ENCODE measurements around the gene ABI3. TPM values are rescaled to one million over a fixed set of nuclear protein-coding genes. Genes with fewer than 3 reads are reported as not detected.
"Not testable (repeated sequence)": the region's sequence is repeated elsewhere in the genome, so short reads cannot be mapped to it uniquely, and the experiment has no call there.

ABI3 gene, protein sequence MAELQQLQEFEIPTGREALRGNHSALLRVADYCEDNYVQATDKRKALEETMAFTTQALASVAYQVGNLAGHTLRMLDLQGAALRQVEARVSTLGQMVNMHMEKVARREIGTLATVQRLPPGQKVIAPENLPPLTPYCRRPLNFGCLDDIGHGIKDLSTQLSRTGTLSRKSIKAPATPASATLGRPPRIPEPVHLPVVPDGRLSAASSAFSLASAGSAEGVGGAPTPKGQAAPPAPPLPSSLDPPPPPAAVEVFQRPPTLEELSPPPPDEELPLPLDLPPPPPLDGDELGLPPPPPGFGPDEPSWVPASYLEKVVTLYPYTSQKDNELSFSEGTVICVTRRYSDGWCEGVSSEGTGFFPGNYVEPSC
- 2.7 TPM for total RNA-seq

DNA sequence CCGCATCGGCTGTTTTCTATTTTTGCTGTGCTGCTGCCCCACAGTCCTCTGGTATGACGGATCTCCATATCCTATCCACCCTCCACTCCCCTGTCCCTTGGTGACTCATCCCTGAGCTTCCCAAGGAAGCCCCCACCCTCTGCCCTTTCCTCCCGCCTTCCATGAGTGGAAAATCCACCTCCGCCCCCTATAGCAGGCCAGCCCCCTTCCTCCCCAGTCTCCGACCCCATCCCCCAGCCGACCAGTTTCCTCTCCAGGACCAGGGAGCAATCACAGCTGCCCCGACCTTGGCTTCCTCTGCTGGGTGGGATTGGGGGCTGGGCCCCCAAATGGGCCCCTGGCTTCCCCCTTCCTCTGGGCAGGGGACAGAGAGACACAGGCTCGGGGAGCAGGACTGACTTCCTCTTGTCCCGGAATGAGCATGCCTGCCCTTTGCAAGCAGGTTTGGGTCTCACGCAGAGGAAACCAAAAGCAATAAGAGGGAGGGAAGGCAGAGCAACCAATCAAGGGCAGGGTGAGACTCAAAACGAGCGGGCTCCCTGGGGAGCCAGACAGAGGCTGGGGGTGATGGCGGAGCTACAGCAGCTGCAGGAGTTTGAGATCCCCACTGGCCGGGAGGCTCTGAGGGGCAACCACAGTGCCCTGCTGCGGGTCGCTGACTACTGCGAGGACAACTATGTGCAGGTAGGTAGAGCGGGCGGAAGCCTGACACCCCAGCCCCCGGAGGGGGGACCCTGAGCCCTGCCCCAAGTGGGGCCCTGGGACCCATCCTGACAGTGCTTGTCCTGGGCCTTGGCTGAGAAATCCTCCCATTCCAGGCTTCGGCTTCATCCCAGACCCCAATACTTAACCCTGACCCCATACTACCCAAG, at the start of gene ABI3, which contains the start of gene GNGT2:
TSS of gene ABI3 (plus strand) at position 550 of the 872 bp plus-strand sequence. CDS start at position 568, 18 bp downstream.
TSS of gene GNGT2 (minus strand) at position 417 of the 872 bp plus-strand sequence. CDS start 3,152 bp downstream, outside the sequence.
- peak; percentile 62 for ATAC-seq

DNA sequence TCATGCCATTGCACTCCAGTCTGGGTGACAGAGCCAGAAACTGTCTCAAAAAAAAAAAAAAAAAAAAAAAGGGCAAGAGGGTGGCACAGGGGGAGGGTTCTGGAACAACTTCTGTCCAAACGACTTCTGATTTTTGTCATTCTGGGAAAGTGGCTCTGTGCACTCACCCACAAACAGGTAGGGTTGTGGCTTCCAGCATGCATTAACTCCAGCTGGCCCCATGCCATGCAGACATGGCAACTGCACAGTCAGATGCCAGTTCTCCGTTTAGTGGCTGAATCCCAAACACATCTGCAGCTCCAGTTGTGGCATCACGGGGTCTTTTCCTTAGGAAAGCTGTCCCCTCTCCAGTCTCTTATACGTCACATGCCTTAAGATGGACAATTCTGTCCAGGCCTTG, 47.6 kb upstream of the ABI3 start:
- no peak for ATAC-seq

DNA sequence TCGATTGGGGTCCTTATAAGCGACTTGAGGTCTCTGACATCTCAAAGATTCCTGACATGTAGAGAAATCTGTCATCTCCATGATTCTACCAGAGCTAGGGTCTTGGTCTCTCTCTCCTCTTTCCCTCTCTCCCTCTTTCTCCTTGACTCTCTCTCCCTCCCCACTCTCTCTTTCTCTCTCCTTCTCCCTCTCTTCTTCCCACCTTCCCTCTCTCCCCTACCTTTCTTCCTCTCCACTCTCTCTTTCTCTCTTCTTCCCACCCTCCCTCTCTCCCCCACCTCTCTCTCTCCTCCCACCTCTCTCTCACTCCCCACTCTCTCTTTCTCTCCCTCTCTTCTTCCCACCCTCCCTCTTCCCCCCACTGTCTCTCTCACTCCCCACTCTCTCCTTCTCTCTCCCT, 45.4 kb upstream of the ABI3 start:
- no peak for ATAC-seq

DNA sequence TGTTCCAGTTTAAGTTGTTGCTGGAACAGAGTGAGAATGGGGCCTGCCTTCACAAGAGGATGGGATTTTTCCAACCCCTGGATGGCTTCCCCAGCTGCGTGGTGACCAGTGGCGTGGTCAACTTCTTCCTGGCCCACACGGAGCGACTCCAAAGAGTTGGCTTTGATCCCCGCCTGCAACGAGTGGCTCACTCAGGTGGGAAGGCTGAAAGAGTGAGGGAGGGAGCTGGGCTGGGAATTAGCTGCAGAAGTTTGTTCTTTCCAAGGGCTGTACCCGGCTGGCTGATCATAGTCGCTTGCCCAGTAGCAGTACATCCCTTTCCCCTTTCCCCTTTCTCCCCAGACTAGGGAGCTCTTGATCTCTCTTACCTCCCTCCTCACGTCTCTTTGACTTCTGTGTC, 41.8 kb upstream of the ABI3 start:
- ATAC-seq: no peak

DNA sequence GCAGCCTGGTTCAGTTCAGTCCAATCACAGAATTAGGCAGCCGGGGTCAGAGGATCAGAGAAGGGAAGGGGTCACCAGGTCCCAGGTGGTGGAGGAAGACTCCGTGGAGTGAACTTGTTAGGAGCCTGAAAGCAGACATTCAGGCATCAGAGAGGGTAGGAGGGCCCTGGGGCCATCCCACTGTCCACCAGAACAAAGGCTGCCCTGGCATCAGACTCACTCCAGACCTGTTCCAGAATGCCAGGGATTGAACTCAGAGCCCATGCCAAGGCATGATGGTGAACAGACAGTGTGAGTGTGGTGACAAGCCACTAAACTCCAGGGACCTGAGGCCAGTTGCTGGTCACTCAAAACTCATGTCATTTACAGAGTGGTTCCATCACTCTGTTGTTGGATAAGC, 40.3 kb upstream of the ABI3 start:
- ATAC-seq: no peak

DNA sequence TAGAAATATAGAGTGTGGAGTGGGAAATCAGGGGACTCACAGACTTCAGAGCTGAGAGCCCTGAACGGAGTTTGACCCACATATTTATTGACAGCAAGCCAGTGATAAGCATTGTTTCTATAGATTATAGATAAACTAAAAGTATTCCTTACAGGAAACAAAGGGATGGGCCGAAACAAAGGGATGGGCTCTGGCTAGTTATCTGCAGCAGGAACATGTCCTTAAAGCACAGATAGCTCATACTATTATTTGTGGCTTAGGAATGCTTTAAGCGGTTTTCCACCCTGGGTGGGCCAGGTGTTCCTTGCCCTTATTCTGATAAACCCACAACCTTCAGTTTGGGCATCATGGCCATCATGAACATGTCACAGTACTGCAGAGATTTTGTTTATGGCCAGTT, 39.8 kb upstream of the ABI3 start:
- ATAC-seq: not testable (repeated sequence)

DNA sequence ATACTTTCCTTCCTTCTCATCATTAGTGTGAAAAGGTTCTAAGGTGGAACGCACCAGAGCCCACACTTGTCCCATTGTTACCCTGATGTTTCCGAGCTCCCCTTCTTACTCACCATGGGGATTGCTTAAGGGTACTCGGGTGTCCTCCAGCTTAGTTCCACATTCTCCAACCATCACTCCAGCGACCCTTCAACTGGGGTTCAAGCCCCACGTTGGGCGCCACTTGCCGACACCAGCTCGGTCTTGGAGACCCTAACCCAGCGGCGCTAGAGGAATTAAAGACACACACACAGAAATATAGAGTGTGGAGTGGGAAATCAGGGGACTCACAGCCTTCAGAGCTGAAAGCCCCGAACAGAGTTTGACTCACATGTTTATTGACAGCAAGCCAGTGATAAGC, 34.5 kb upstream of the ABI3 start:
- not testable (repeated sequence) for ATAC-seq

DNA sequence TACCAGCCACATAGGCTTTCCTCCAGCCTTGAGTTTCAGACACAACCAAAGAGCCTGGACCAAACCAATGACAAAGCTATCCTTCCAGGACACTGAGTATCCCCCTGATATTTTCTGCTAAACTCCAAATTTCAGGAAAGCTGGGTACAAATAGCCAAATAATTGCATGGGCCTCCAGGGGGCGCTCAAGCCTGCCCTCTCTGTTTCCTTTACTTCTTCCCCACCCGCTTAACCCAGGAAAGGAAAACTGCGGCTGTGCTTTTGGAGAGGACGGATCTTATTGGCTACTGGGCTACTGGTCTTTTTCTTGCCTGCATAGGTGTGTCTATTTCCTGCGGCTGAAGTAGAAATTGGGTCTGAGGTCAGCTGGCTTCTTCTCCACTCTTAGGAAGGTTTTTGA, 30.2 kb upstream of the ABI3 start:
- peak; percentile 44 for ATAC-seq

DNA sequence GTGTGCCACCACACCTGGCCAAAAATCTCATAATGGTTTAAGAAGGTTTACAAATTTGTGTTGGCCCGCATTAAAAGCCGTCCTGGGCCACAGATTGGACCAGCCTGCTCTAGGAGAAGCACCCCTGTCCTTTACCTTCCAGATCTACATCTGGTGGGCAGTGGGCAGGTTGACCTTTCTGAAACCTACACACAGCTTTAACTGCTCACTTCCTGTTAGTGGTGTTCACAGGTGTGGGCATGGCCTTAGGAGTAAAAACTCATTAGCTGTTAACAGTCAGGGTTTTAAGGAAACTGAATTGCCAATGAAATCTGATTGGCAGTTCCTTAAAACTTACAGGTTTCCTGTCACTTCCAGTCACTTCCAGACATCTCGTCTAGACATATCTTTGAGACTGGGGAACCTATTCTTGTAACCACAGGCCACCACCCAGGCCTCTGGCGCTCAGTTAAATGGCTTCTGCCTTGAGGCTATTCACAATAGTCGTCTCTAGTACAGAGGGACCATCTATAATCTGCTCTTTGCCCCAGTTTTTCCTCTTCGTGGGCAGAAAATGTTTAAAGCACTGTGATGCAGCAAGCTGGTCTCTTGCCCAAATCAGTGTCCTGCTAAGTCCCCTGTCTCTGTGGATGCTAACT, 29.4 kb upstream of the ABI3 start:
- ATAC-seq: no peak

DNA sequence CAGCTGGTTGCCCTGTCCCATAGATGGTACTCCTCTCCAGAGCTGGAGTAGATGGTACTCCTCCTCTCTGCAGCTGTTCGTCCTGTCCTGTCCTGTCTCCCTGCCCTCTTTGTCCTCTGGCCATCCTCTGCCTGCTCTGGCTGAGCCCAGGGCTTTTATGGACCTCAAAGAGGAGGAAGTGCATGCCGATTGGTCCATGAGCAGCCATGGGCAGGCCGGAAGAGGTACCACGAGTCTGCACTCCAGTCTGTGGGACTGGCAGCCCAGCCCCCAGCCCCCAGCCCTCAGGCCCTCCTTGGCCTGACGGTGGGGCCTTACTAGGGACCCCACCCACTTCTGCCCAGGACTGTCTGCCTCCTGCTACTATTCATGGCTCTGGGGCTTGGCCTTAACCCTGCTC, 27.2 kb upstream of the ABI3 start:
- ATAC-seq: peak; percentile 8

DNA sequence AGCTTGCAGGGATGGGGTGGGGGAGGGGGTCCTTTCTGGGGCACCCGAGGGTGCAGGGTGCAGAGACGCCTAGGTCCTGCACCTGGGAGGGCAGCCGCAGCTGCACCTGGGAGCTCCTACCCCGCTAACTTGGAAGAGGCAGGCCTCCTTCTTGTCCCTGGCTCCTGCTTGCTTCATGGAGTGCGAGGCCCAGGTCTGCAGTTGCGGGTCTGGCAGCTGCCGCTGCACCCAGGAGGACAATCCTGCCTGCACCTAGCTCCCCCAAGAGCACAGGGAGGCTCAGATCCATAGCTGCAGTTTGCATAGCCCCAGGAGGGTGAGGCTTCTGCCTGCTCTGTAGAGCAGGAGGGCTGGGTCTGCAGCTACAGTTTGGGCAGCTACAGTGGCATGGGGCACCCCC, 26.7 kb upstream of the ABI3 start:
- no peak for ATAC-seq

DNA sequence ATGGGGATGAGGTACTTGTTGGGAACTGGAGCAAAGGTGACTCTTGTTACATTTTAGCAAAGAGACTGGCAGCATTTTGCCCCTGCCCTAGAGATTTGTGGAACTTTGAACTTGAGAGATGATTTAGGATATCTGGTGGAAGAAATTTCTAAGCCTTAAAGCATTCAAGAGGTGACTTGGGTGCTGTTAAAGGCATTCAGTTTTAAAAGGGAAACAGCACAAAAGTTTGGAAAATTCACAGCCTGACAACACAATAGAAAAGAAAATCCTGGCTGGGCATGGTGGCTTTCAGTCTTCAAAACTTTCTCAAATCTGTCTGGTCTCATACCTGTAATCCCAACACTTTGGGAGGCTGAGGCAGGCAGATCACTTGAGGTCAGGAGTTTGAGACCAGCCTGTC, 26.0 kb upstream of the ABI3 start:
- not testable (repeated sequence) for ATAC-seq

DNA sequence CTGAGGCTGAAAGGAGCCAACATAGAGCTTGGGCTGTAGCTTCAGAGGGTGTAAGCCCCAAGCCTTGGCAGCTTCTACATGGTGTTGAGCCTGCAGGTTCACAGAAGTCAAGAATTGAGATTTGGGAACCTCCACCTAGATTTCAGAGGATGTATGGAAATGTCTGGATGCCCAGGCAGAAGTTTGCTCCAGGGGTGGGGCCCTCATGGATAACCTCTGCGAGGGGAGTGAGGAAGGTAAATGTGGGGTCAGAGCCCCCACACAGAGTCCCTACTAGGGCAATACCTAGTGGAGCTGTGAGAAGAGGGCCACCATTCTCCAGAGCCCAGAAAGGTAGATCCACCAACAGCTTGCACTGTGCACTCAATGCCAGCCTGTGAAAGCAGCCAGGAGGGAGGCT, 25.1 kb upstream of the ABI3 start:
- ATAC-seq: not testable (repeated sequence)

DNA sequence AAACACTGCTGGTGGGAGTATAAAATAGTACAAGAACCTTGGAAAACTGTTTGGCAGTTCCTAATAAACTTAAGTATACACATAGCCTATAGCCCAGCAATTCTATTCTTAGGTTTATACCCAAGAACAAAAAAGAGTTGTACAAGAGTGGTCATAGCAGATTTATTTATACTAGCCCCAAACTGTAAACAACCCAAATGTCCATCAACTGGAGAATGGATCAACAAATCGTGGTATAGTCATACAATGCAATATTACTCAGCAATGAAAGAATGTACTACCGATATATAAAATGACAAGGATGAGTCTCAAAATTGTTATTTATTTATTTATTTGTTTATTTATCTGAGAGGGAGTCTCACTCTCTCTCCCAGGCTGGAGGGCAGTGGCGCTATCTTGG, 23.2 kb upstream of the ABI3 start:
- no peak for ATAC-seq

DNA sequence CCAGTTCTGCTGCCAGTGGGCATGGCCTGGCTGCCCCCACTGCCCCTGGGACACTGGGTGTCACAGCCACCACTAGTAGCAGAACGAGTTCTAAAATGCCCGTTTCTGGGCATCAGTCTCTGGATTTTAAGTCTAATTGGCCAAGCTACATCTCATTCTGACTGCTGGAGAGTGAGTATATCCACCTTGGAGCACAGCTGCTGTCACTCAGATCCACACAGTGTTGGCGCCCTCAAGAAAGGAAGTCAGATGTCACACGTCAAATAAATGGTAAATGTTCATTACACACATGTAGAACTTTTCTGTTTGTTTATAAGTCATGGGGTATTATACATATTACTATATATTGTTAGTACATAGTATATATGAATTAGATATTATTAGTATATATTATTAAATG, 19.6 kb upstream of the ABI3 start:
- ATAC-seq: no peak

DNA sequence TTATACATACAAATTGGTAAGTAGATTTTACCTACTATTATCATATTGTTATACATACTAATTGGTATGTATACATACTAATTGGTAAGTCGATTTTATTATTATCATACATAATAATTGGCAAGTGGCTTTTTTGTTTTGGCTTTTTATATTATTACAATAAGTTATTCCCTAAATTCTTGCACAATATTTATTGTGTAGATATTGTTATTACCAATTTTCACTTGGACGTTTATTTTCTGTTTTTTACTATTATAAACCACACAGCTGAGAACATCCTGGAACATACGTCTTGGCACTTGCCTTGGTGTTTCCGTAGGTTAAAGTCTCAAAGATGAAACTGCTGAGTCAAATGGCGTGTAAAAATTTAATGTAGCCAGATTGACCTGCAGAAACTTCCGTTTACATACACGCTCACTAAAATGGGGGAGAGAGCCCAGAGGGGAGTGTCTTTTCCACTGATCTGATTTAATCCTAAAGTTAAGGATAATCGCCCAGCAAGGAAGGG, 19.0 kb upstream of the ABI3 start:
- no peak for ATAC-seq

DNA sequence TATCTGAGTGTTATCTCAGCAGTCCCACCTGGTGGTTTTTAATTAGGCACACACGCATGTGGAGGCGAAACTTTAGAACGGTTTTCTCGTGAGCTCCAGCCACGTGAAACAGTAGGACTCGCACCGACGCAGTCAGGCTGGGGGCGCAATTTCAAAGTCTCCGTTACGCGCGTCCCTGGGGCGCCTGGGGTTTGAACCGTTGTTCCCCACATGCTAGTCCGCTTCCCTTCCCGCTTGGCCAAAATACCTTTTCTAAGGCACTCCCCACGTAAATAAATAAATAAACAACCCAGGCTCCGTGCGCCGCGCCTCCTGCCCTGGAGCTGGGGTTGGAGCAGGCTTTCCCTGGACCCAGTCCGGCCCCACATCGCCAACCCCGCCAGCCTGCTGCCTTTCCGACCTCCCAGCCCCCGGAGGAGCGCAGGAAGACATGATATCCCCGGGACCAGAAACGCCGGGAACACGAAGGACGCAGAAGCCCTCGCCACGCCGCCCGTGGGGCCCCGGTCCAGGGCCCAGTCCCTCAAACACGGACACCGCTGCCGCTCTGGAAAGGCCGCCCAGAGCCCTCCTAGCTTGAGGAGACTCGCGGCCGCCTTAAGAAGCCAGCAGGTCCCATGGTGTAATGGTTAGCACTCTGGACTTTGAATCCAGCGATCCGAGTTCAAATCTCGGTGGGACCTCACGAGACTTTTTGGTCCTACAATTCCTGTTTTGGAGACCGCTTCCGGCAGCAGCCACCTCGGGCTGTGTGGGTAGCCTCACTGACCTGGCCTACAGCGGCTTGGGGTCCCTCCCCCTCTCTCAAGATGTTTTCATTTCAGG, 18.4 kb upstream of the ABI3 start:
- peak; percentile 82 for ATAC-seq

DNA sequence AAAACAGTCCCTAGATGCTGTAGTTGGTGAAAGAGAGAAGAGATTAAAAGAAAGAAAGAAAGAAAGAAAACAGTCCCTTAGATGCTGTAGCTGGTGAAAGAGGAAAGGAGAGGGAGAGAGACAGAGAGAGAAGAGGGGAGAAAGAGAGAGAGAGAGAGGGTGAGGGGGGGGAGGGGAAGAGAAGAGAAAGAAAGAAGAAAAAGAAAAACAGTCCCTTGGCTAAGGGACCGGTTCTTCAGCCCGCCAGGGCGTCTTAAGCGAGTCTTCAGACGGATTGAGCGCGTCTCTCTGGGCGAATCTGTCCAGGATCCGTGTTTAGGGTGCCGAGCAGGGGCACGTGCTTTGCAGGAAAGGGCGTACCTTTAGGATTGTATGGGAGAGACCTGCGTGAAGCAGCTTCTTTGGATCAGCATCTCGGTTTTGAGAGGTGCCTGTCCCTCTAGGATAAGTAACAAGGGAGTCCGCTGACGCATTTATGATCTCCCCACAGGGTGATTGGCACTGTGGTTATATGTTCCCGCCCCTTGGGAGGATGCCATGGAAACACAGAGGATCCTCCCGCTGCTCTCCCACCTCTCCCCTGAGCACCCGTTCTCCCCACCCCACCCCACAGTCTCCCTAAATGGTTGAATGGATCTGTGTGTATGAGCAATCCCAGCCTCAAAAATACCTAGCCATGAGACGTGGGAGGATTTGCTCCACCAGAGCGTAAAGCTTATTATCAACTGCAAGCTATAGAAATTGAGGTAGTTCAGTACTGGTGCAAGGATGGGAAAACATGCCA, 16.8 kb upstream of the ABI3 start:
- peak; percentile 1 for ATAC-seq

DNA sequence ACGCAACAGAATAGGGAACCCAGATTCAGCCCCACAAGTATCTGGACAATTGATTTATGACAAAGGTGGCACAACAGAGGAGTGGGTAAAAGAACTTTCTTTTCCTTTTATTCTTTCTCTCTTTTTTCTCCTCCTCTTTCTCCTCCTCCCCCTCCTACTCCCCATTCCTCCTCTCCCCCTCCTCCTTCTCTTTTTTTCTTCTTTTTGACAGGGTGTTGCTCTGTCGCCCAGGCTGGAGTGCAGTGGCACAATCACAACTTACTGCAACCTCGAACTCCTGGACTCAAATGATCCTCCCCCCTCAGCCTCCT, 16.3 kb upstream of the ABI3 start:
- no peak for ATAC-seq

DNA sequence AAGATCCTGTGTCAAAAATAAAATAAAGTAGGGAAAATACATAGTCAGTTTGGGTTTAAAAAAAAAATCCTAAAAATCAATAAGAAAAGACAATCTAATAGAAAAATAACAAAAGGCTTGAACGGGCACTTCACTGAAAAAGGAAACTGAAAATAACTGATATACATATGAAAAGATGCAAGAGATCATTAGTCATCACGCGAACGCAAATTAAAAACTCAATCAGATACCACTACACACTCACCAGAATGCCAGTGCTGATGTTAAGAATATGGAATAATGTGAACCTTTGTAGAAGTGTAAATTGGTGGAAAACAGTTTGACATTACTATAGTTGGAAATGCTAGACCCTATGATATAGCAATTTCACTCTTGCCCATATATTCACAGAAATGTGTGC, 14.8 kb upstream of the ABI3 start:
- no peak for ATAC-seq

DNA sequence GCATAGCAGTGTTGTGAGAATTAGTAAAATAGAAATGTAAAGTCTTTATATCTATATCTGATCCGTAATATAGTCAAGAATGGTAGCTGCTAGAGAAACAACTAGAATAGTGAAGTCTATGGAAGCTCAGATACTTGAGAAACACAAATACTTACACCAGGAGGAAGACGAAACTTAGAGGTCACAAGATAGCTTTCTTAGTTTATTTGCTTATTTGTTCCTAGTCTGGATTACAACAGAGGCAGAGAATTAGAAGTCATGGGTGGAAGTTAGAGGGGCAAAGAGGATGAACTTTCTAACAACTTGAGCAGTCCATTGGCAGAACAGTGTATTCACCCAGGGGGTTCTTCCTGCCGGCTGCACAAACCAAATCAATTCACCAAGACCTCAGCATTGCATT, 14.0 kb upstream of the ABI3 start:
- ATAC-seq: no peak
